Activated CD4-positive, CD25-positive, alpha-beta regulatory T cell treated with anti-CD3 and anti-CD28 coated beads, Interleukin-2, amount 50 U/mL, for 24 hours (primary cell): ENCODE data around the gene SMAD1.
A peak's percentile ranks its signal among the peaks of the same experiment; 100 is the strongest.
"Not testable (repeated sequence)": the region's sequence is repeated elsewhere in the genome, so short reads cannot be mapped to it uniquely, and the experiment has no call there.

Experiments used
- ATAC-seq, 2 donors: fragments of 150-1000 bp; cut with Tn5 transposase; one replicate each; pipeline ENCODE4 v1.10.0; 2021; ENCODE audit warnings: mild to moderate bottlenecking in 1 of 2, moderate library complexity in 1 of 2

The SMAD1 gene

GRCh38 chr4:145530662-145531061 is 49.0 kb downstream of the SMAD1 start:
- ATAC-seq: no peak

GRCh38 chr4:145531223-145531622 is 49.6 kb downstream of the SMAD1 start:
- no peak for ATAC-seq

GRCh38 chr4:145531859-145532258 is 50.2 kb downstream of the SMAD1 start:
- ATAC-seq: no peak

GRCh38 chr4:145533001-145533400 is 51.3 kb downstream of the SMAD1 start:
- no peak for ATAC-seq

GRCh38 chr4:145533415-145533814 is 51.8 kb downstream of the SMAD1 start:
- not testable (repeated sequence) for ATAC-seq

GRCh38 chr4:145533961-145534360 is 52.3 kb downstream of the SMAD1 start:
- ATAC-seq: no peak

GRCh38 chr4:145535202-145535601 is 53.5 kb downstream of the SMAD1 start:
- ATAC-seq: no peak

- no peak for ATAC-seq
Observed at GRCh38 chr4:145536044-145536443, 54.4 kb downstream of the SMAD1 start.

- no peak for ATAC-seq
Observed at GRCh38 chr4:145538596-145538995, 56.9 kb downstream of the SMAD1 start.

- no peak for ATAC-seq
Observed at GRCh38 chr4:145539671-145540070, 58.0 kb downstream of the SMAD1 start.

- ATAC-seq: no peak
Observed at GRCh38 chr4:145540235-145540634, 58.6 kb downstream of the SMAD1 start.

GRCh38 chr4:145541346-145541745 is 59.7 kb downstream of the SMAD1 start:
- ATAC-seq: no peak

- no peak for ATAC-seq
Observed at GRCh38 chr4:145545031-145545430, 63.4 kb downstream of the SMAD1 start.

- no peak for ATAC-seq
Observed at GRCh38 chr4:145545538-145546174, 64.0 kb downstream of the SMAD1 start.

- ATAC-seq: no peak
Observed at GRCh38 chr4:145546175-145546915, 64.7 kb downstream of the SMAD1 start.

GRCh38 chr4:145551660-145552059 is 70.0 kb downstream of the SMAD1 start:
- no peak for ATAC-seq

GRCh38 chr4:145552181-145552822 is 70.6 kb downstream of the SMAD1 start:
- ATAC-seq: no peak

GRCh38 chr4:145553375-145553774 is 71.7 kb downstream of the SMAD1 start:
- ATAC-seq: no peak

GRCh38 chr4:145554691-145555090 is 73.0 kb downstream of the SMAD1 start:
- no peak for ATAC-seq

- ATAC-seq: peak; percentile 45 to 46
Observed at GRCh38 chr4:145557720-145558119, 76.1 kb downstream of the SMAD1 start.

- ATAC-seq: no peak
Observed at GRCh38 chr4:145563293-145563985, 81.8 kb downstream of the SMAD1 start.

- ATAC-seq: no peak
Observed at GRCh38 chr4:145564540-145564939, 82.9 kb downstream of the SMAD1 start.

GRCh38 chr4:145565328-145565727 is 83.7 kb downstream of the SMAD1 start:
- no peak for ATAC-seq
